NCI-H82 (cell line): Measurements from ENCODE around the gene ESPN.
A peak's percentile ranks its signal among the peaks of the same experiment; 100 is the strongest.

ENCODE experiments used
- DNase-seq: peaks from one replicate; lab custom pipeline; 2025; lab: John Stamatoyannopoulos, UW

Gene ESPN

GRCh38 chr1:6466751-6467150 is 42.2 kb downstream of the ESPN start:
- no peak for DNase-seq

- no peak for DNase-seq
These were observed 42.6 kb downstream of the ESPN start for GRCh38 chr1:6467224-6467623.

- DNase-seq = no peak
These were observed 43.4 kb downstream of the ESPN start for GRCh38 chr1:6467744-6468688.

- DNase-seq = no peak
These were observed 44.3 kb downstream of the ESPN start for GRCh38 chr1:6468729-6469461.

- no peak for DNase-seq
These were observed 45.8 kb downstream of the ESPN start for GRCh38 chr1:6470132-6471085.

GRCh38 chr1:6471086-6471969 is 46.8 kb downstream of the ESPN start:
- DNase-seq = no peak

- DNase-seq = no peak
These were observed 47.4 kb downstream of the ESPN start for GRCh38 chr1:6471970-6472368.

- DNase-seq = no peak
These were observed 47.8 kb downstream of the ESPN start for GRCh38 chr1:6472391-6472790.

- DNase-seq = no peak
These were observed 48.6 kb downstream of the ESPN start for GRCh38 chr1:6473156-6473555.

- no peak for DNase-seq
These were observed 49.6 kb downstream of the ESPN start for GRCh38 chr1:6473974-6474814.

- DNase-seq = no peak
These were observed 50.3 kb downstream of the ESPN start for GRCh38 chr1:6474815-6475282.

- DNase-seq = peak; percentile 73
These were observed 51.0 kb downstream of the ESPN start for GRCh38 chr1:6475381-6476133.

- DNase-seq = no peak
These were observed 51.9 kb downstream of the ESPN start for GRCh38 chr1:6476483-6476882.

- DNase-seq = no peak
These were observed 52.7 kb downstream of the ESPN start for GRCh38 chr1:6477039-6477820.

GRCh38 chr1:6481820-6482219 is 57.2 kb downstream of the ESPN start:
- peak; percentile 25 for DNase-seq

GRCh38 chr1:6483017-6483760 is 58.6 kb downstream of the ESPN start:
- DNase-seq = no peak

GRCh38 chr1:6483761-6484117 is 59.2 kb downstream of the ESPN start:
- no peak for DNase-seq

- no peak for DNase-seq
These were observed 60.2 kb downstream of the ESPN start for GRCh38 chr1:6484826-6485167.
